ENCODE data around the gene RXFP3.

DNA sequence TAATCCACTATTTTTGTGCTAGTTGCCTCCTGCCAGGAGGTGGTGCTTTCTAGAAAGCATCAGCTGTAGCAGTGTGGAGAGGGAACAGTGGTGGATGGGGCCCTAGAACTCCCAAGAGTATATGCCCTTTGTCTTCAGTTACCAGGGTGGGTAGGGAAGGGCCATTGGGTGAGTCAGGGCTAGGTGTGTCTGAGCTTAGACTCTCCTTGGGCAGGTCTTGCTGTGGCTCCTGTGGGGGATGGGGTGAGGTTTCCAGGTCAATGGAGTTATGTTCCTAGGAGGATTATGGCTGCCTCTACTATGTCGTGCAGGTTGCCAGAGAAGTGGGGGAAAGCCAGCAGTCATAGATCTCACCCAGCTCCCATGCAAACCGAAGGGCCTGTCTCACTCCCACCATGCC, 33.1 kb upstream of the RXFP3 start:
- TF ChIP-seq CTCF (IDR thresholded peaks at IDR 0.05) (no peak), POLR2A (IDR thresholded peaks at IDR 0.05) (no peak), EP300 (IDR thresholded peaks at IDR 0.05) (no peak), POLR2AphosphoS5 (IDR thresholded peaks at IDR 0.05) (no peak)

All from upper lobe of left lung (tissue), 4 donors.